Measurements from ENCODE around the gene CLN5.
"Not testable (repeated sequence)": the region's sequence is repeated elsewhere in the genome, so short reads cannot be mapped to it uniquely, and the experiment has no call there.

CLN5 gene

DNA sequence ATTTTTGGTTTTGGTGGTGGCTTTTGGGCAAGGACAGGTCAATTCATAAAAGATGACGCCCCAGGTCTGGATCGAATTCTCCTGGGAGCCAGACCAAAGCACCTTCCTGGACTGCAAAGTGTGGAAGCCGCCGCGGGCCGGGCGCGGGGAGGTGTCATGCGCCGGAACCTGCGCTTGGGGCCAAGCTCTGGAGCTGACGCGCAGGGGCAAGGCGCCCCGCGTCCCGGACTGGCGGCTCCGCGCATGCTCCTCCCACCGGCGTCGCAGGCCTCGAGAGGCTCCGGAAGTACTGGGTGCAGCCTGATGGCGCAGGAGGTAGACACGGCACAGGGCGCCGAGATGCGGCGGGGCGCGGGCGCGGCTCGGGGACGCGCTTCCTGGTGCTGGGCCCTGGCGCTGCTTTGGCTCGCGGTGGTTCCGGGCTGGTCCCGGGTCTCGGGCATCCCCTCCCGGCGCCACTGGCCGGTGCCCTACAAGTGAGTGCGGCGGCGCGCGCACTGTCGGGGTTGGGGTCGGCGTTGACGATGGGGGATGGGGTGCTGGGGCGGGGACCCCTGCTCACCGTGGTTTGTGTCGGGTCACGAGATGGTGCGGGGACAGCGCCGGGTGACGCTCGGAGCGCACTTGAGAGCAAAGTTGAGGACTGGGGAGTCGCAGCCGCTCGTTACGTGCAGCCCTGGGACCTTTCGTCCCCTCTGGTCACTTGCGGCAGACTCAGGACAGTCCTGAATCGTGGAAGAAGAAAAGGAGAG, at the start of gene CLN5:
Gene CLN5 (plus strand): TSS at position 286 of the 752 bp plus-strand sequence. CDS start 18 bp downstream, at position 304.
- peak; percentile 49 for DNase-seq

DNA sequence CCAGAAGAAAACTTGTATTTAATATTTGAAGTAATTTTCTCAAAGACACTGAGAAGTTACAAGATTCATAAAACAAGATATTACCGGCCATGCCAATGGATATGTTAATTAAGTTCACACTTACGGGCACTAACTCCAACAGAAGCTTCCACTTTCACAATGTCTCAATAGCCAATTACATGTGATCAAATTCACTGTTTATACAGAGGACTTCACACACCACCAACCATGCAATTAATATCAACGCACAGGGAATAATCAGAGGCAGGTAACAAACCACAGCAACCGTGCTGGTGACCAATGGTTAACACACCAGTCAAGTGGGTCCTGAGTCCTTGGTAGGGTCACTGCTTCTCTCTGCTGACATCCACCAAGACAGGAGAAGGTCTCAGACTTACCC, 49.5 kb upstream of the CLN5 start:
- no peak for DNase-seq

DNA sequence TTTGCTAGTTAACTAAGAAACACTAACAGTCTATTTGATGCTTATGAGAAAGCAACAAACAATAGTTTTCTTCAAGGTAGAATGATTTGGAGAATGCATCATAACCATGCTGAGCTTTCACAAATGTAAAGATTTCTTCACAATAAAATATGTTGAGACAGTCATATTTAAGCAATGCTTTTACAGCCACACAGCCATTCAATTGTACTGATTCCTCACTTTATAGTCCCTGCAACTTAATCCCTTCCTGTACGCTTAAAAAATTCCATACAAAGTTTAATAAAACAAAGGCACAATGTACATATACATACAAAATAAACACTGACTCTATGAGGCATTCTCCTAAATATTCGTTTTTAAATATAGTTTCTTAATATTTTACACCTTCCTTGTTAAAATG, 48.2 kb upstream of the CLN5 start:
- no peak for DNase-seq

DNA sequence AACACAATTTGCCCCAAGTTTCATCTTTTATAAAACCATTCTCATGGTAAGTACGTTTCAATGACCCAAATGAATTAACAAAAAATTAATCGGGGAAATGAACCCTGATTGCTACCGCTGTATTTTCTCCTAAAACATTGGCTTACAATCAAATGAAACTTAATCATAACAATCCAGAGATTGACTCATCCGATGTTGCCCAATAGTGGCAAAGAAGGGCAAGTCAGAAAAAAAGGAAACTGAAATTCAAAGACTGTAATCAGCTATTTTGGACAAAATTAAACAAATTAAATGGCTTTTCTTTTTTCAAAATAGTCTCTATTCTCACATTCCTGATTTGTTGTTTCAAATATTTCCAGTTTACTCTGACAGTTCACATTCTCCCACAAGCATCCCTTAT, 47.4 kb upstream of the CLN5 start:
- DNase-seq = no peak

DNA sequence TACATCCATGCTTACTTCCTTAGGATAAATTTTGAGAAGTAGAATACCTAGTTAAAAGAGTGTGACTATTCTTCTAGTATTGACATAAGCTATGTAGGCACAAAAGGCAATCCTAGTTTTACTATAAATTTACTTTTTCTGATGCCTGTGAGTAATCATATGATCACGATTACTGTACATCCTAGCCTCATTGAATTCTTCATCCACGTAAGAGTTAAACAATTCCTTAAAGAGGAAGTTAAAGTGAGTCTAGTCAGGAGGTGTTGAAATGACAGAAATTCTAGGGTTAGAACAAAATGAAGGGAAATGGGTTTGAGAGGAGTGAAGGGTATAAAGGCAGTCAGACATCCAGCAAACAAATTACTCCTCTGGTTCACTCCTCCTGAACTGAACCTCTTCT, 43.7 kb upstream of the CLN5 start, which contains the start of gene ACOD1:
Gene ACOD1 (plus strand): TSS at position 363 of the 400 bp plus-strand sequence. CDS start 48 bp downstream, outside the sequence.
- no peak for DNase-seq

DNA sequence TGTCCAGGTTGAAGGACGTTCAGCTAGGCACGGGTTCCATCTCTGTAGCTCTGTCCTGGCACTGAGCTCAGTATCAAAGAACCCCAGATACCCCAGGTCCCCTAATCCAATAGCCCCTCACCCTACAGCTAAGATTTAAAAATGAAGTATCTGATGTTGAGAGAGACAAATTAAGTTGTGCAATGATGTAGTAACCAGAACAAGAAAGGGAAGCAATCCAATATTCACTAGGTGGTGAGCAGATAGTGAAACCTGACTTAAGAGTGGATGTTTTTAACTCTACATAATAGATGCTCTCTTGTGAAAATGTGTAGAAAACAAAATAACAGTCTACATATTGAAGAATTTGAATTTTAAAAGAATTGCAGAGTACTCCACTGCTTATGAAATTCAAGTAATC, 41.8 kb upstream of the CLN5 start:
- DNase-seq = no peak

DNA sequence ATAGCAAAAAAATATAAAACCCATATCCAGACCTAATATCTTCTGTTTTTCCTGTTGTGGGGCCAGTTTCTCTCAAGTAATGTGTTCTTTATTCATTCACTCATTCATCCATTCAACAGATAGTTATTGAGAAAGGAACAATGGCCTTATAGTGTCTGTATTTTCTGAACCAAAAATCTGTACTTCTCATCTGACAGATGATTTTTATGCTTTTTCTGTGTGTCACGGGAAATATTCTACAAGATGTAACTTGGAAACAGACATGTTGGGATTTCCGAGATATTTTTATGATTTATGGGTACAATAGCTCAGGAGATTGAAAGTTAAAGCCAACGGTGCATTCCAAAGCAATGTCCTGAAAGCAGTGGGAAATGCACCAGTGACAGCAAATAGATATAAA, 37.9 kb upstream of the CLN5 start:
- no peak for DNase-seq

DNA sequence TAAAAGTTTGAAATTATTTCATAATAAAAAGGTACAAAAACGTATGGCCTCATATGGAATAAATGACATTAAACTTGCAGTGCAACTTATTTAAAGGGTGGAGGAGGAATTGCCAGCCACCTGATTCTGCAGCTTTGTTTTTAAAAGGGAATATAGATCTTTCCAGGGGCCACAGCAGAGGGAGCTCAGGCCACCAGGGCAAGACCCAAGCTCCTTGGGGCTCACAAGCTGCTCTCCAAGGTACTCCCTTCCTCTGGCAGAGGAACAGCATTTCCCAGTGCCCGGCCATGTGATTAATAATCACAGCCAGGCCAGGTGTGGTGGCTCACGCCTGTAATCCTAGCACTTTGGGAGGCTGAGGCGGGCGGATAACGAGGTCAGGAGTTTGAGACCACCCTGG, 37.3 kb upstream of the CLN5 start:
- no peak for DNase-seq

DNA sequence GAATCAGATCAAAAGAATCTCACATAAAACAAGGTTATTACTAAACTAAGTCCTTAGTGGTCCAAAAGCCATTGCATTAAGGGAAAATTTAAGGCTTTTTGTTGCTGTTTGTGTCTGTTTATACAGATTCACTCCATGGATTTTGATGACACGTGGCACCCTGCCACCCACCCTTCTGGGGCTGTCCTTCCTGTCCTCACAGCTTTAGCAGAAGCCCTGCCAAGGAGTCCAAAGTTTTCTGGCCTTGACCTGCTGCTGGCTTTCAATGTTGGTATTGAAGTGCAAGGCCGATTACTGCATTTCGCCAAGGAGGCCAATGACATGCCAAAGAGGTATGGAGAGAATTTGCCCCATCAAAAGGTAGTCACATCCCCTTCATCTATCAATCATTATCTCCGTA, 36.7 kb upstream of the CLN5 start:
- DNase-seq = no peak

DNA sequence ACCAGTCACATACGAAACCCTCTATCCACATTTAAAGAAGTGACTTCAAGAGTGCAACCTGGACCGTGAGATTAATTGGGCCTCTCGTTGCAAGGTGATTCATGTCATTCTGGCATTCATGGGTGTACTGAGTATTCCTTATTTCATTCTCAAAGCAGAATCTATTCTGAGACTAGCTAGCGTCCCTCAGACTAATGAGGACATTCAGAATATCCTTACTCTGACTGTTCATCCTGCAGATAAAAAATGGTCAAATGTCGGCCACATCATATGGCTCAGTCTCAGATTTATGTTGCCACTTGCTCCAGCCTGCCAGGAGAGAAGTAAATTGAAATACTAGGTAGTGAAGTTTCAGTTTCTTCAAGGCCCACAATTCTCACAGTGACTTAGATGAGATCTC, 36.2 kb upstream of the CLN5 start:
- DNase-seq = no peak

DNA sequence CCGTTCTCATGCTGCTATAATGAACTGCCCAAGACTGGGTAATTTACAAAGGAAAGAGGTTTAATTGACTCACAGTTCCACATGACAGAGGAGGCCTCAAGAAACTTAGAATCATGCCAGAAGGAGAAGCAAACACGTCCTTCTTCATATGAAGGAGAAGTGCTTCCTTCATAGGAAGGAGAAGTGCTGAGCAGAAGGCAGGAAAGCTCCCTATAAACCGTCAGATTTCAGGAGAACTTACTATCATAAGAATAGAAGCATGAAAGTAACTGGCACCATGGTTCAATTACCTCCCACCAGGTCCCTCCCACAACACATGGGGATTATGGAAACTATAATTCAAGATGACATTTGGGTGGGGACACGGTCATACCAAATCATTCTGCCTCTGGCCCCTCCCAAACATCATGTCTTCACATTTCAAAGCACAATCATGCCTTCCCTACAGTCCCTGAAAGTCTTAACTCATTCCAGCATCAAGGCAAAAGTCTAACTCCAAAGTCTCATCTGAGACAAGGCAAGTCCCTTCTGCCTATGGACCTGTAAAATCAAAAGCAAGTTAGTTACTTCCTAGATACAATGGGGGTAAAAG, 32.9 kb upstream of the CLN5 start:
- DNase-seq = no peak

DNA sequence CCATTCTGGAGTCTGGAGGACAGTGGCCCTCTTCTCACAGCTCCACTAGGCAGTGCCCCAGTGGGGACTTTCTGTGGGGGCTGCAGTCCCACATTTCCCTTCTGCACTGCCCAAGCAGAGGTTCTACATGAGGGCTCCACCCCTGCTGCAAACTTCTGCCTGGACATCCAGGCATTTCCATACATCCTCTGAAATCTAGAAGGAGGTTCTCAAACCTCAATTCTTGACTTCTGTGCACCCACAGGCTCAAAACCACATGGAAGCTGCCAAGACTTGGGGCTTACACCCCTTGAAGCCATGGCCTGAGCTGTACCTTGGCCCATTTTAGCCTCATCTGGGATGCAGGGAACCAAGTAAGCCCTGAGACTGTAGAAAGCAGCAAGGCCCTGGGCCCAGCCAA, 32.1 kb upstream of the CLN5 start:
- not testable (repeated sequence) for DNase-seq

DNA sequence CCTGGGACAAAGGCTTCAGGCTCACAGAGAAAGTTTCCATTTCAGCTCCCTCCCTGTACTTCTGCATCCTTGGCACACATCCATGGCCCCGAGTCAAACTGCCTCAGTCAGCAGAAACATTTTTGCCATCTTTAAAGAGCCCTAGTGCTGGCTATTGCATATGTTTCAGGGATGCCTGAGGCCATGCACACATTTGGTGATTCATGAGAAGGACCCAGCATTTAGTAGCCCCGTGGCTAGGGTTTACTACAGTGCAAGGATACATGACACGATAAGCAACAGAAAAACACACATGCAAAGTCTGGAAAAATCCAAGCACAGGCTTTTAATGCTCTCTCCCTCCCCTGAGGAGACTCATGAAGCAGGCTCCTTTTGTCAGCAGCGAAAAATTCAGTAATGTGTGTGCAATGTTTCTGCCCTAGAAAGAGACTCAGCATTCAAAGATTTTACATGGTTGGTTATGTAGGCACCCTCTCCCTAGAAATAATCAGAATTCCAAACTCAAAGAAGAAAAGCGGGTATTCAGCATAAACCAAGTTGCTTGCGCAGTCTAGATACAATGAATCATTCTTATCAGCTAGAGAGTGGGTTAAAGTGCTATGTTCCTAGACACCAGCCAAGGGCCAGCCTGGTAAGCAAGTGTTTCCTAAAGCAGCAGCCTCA, 26.0 kb upstream of the CLN5 start:
- peak; percentile 26 for DNase-seq

DNA sequence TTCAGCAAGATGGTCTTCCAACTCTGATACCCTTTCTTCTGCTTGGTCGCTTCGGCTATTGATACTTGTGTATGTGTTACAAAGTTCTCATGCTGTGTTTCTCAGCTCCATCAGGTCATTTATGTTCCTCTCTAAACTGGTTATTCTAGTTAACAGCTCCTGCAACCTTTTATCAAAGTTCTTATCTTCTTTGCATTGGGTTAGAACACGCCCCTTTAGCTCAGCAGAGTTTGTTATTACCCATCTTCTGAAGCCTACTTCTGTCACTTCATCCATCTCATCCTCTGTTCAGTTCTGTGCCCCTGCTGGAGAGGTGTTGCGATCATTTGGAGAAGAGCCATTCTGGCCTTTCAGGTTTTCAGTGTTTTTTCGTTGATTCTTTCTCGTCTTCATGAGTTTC, 24.9 kb upstream of the CLN5 start:
- DNase-seq = no peak

DNA sequence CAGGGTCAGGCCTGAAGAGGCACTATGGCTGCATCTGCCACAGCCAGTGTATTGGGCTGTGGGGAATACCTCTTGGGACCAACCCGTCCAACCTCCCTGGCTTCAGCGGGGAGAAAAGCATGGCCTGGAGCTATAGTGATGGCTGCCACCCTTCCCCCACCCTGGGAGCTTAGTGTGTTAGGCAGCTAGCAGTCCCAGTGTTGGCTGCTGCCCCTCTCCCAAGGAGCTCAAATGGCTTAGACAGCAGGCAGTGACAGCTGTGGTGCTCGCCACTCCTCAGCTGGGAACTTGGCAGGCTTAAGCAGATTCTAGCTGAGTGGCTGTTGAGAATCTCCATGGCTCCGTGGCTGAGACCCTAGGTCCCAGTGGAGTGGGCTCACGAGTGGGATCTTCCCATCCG, 23.8 kb upstream of the CLN5 start:
- DNase-seq = peak; percentile 83

DNA sequence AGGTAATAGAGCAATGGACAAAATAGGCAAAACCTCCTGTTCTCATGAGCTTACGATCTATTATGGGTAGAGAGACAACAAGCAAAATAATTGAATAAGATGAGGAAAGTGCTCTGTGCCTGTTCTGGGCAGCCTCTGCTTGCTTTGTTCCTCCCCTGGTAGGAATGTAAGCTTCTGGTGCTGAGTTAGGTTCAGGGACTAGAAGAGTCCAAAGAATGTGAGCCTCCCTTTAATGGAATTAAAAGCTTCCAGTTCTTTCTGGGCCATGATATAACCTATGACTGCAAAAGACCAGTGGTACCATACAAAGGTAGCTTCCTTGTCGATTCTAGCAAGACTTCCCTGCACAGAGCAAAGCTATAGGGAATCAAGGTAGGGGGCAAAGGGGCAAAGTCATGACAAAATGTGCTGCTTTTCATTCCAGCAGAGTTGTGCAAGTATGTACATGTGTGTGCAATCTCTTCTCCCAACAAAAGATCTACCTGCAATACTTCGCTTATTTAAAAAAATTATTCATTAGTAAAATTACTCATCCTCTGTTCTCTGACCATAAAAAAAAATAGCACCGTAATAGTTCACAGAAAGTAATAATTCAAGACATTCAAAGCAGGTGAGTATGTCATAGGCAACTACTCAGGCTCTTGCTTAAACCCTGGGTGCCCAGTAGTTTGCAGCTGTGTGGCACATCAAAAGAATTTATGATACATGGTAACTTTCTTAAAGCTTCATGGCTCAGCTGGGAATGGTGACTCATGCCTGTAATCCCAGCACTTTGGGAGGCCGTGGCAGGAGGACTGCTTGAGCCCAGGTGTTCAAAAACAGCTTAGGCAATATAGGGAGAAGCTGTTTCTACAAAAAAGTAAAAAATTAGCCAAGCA, 22.2 kb upstream of the CLN5 start:
- DNase-seq = no peak

DNA sequence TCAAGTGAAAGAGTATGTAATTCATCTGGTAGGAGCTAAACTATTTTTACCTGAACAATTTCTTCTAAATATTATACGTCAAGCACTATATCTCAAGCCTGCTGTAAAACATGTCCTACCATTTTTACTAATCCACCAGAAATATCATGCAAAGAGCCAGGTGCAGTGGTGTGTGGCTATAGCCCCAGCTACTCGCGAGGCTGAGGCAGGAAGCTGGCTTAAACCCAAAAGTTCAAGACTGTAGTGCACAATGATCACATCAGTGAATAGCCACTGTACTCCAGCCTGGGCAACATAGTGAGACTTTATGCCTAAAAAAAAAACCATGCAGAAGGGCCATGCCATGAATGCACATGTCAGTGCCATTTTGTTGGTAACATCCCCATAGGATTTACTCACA, 20.7 kb upstream of the CLN5 start:
- no peak for DNase-seq

DNA sequence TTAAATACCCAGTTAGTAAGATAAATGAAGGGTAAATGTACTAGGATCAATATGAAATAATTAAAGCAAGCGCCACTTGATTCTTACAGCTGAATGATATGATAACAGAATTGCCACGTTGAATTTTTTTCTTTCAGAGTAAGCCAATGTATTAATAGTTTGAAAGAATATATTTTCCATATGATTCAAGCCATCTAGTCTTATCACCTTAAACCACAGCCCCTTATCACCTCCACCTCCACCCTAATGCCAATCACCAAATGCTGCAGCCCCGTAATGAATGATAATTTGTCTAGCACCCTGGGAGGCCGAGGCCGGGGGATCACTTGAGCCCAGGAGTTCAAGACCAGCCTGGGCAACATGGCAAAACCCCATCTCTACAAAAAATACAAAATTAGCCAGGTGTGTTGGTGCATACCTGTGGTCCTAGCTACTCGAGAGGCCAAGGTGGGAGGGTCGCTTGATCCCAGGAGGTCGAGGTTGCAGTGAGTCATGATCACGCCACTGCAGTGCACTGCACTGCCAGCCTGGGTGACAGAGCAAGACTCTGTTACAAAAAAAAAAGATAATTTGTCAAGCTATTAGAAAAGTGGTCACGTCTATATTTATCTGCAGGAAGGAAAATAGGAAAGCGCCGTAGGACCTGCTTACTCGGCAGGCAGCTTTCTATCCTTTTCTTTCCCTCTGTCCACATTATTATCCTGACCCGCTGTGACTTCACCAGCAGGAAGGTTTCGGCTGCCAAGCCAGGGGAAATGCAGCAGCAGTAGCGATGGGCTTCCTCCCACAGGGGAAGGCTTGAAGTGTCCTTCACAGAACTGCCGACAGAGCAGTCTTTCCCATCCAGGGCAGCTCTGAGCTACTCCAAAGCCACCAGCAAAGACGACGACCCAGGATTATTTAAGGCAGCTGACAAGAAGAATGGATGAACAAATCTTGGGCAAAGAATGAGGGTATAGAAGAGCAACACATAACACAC, 19.7 kb upstream of the CLN5 start:
- DNase-seq = no peak

DNA sequence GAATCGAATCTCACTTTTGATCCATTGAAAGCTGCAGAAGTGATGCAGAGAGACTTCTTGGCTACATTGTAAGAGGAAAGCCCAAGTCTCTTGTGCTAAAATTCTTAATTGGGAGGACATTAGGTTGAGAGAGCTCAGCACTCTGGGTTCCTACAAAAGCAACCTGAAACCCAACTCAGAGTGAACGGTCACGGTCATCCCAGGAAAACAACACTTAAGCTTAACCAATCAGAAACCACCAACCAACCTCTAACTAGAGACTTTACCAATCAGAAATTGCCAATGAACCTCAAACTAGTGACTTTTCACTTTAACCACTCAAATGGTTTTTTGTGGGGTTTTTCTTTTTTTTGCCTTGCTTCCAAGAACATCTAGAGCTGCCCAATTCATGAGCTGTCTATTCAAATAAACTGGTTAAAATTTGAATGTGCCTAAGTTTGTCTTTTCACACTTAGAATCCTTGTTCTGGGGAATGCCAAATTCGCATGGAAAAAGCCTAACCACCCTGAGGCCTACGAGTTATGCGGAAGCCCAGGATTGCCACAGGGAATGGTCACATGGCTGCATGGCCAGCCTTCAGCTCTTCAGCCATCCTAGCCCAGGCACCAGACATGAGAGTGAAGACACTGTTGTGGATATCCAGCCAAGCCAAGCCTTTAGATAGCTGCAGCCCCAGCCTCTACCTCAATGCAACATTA, 17.8 kb upstream of the CLN5 start:
- no peak for DNase-seq

DNA sequence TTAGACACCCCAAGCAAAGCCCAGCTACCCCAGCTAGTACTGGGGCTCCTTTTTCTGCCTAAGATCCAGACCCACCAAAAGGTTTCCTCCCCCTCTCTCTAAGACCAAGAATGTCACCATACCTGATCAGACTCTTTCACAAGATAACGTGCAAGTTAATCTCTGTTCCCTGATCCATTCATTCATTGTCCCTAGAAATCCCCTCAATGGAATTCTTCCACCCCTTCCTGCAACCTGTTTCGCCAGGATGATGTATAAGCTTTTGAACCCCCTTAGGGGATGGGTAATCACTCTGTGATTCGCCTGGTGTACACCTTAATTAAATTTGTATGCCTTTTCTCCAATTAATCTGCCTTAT, 17.3 kb upstream of the CLN5 start:
- DNase-seq = no peak

DNA sequence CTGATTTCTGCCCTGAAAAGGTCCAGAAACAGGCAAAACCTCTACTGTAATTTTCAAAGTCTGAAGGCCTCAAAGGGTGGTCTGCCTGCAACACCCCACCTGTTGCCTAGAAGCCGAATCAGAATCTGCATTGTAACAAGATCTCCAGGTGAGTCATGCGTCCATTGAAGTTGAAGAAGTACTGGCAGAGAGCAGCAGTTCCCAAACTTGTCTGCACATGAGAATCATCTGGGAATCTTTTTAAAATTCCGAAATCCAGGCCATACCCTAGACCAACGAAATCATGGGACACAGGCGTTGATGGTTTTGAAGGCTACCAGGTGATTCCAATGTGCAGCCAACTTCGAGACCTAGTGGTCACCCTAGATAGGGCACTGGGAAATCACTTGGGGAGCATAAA, 16.0 kb upstream of the CLN5 start:
- DNase-seq = no peak

All from DMS 273 treated with DMSO at 0.1 percent for 48 hours (cell line).